Measurements from ENCODE around the gene EVI2A.

EVI2A gene

DNA sequence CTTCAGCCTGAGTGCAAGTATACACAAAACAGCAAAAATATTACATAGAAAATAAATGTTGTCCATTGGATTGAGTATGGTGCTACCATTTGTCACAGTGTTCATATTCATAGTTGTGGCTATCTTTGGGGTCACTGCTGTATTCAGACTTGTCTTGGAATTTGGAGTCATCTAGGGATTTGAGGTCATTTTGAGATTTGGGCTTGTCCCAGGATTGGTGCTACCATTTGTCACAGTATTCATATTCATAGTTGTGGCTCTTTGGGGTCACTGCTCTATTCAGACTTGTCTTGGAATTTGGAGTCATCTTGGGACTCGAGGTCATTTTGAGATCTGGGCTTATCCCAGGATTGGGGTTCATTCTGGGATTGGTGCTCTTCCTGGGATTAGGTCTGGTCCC is 49.2 kb downstream of the EVI2A start:
- no peak for DNase-seq

DNA sequence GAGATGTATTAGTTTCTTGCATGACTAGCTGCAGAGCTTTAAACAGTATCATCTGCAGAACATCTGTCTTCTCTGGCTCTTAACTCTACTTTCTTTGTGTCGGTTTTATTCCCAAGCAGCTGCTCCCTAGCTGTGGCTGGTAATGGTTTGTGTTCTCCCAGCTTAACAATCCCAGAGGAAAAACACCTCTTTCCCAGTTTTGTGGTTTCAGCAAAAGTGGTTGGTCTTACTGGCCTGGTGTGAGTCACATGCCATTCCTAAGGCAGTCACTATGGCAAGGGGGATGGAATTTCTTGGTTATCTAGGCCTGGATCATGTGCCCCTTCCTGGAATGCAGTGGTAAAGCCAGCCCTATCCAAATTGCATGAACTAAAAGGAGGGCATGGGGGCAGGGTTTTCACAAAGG is 51.8 kb downstream of the EVI2A start:
- no peak for DNase-seq

DNA sequence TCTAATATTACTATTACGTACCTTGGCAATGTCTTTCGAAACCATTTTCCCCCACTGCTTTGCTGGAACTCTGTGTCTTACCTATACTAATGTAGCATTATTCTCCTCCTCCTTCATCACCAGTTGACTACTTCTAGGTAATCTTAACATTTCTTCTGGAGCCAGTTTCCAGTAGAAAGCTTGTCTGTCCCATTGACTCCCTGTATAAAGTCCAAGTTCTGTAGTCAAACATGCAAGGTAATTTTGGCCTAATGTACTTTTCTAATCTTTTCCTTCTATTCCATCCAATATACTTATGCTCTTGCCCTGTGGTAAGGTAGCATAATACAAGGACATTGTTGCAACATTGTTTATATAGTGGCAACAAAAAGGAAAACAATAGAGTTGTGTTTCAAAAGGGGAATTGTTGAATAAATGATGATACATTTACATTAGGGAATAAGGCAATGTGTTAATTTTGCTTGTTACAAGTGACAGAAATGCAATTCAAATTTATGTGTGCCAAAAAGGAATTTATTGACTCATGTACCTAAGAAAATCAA is 52.3 kb downstream of the EVI2A start:
- DNase-seq = no peak
